PC-9 (cell line): ENCODE results near the gene GPD2. TPM values are rescaled to one million over a fixed set of nuclear protein-coding genes. Genes with fewer than 3 reads are reported as not detected.

Experiments
- BruUV-seq: library from RNA; stranded (reverse); fragments of 400-500 nt; replicated peaks from 2 replicates; lab custom pipeline; 2021; lab: Mats Ljungman, UMichigan
- CTCF ChIA-PET: fragments of 300-600 bp; sonication (Branson Sonifier 250); formaldehyde crosslinking; loops from one replicate; lab custom pipeline; 2022; ENCODE audit warnings: antibody characterized with exemption; lab: Charles Lee
- POLR2A ChIA-PET: fragments of 300-600 bp; sonication (Branson Sonifier 250); formaldehyde crosslinking; loops from one replicate; lab custom pipeline; 2022; ENCODE audit warnings: antibody characterized with exemption; ENCODE audit not compliant: unreplicated experiment; lab: Charles Lee
- DNase-seq, 2 experiments: peaks; one replicate each; pipeline versions ENCODE4 v3.0.0 to v3.0.0-alpha.2; 2015 to 2022; ENCODE audit warnings: mixed read lengths in 1 of 2
- H2AFZ ChIP-seq: fragments of 200-600 bp; sonication (generic); 2 replicates; pipeline ENCODE4 v1.8.1; 2017; ENCODE audit warnings: antibody characterized with exemption
- H3F3A ChIP-seq: fragments of 200-600 bp; sonication (generic); 2 replicates; pipeline ENCODE4 v1.8.1; 2017; ENCODE audit warnings: antibody characterized with exemption, mild to moderate bottlenecking, low read depth; ENCODE audit not compliant: insufficient read depth
- H3K27ac ChIP-seq: fragments of 200-600 bp; sonication (generic); 2 replicates; pipeline ENCODE4 v1.6.1; 2016; ENCODE audit warnings: mixed run types
- H3K27me3 ChIP-seq: fragments of 200-600 bp; sonication (generic); 2 replicates; pipeline ENCODE4 v1.6.1; 2016; ENCODE audit warnings: low read depth, mixed run types; ENCODE audit not compliant: insufficient read depth
- H3K36me3 ChIP-seq: fragments of 200-600 bp; sonication (generic); 2 replicates; pipeline ENCODE4 v1.6.1; 2016; ENCODE audit warnings: low read depth, mixed run types
- H3K4me1 ChIP-seq: fragments of 200-600 bp; sonication (generic); replicated peaks from 2 replicates; pipeline ENCODE4 v1.6.1; 2016; ENCODE audit warnings: mixed run types; ENCODE audit not compliant: insufficient read depth
- H3K4me2 ChIP-seq: fragments of 200-600 bp; sonication (generic); 2 replicates; pipeline ENCODE4 v1.6.1; 2017; ENCODE audit warnings: mixed run types
- H3K4me3 ChIP-seq: fragments of 200-600 bp; sonication (generic); 2 replicates; pipeline ENCODE4 v1.6.1; 2016; ENCODE audit warnings: mixed run types
- H3K79me2 ChIP-seq: fragments of 200-600 bp; sonication (generic); 2 replicates; pipeline ENCODE4 v1.6.1; 2017; ENCODE audit warnings: low read depth, mixed run types
- H3K9me2 ChIP-seq: fragments of 200-600 bp; sonication (generic); 2 replicates; pipeline ENCODE4 v1.8.1; 2017; ENCODE audit warnings: mild to moderate bottlenecking; ENCODE audit not compliant: insufficient read depth
- H3K9me3 ChIP-seq: fragments of 200-600 bp; sonication (generic); 2 replicates; pipeline ENCODE4 v1.8.1; 2016; ENCODE audit warnings: low read depth; ENCODE audit not compliant: insufficient read depth
- H4K20me1 ChIP-seq: fragments of 200-600 bp; sonication (generic); 2 replicates; pipeline ENCODE4 v1.8.1; 2017; ENCODE audit not compliant: insufficient read depth
- EZH2 ChIP-seq: fragments of 200-600 bp; sonication (generic); IDR thresholded peaks from 2 replicates; pipeline ENCODE4 v1.8.0; 2017; ENCODE audit warnings: antibody characterized with exemption, low read depth
- intact Hi-C: fragments of 100-400 bp; cut with micrococcal nuclease; formaldehyde crosslinking; loops from one replicate; pipeline ENCODE4 v1.10.0; 2022; ENCODE audit not compliant: unreplicated experiment
- total RNA-seq: library from RNA; stranded (reverse); gene quantifications from 2 replicates; pipeline ENCODE4 v1.2.3, GENCODE V29; 2021
- TF ChIP-seq, protein P1 (sequence below): fragments of 200-600 bp; sonication (generic); conservative IDR thresholded peaks from 2 replicates; pipeline ENCODE4 v1.6.1; 2017; ENCODE audit warnings: mixed run types, antibody characterized with exemption, mild to moderate bottlenecking, moderate library complexity

GPD2 gene
- total RNA-seq, 1 experiment from 2014 or later = 47.1 TPM

DNA sequence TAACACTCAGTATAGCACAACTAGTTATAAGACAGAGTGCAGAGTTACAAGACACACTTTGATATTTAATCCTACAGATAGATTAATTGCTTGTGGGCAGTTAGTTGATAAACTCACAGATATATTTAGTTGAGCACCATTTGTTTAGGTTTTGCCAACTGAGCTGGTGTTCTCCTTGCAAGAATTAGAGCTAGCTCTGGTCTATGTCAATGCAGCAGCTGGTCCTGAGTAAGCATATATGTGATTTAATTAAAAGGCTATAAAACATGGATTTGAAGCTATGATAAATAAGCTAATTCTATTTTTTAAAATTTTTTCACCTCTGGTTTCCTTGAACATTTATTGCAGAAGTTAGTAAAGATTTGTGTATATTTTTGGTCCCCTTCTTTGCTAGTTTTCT is 35.6 kb downstream of the GPD2 start:
- no TSS peak for BruUV-seq
- ChIA-PET CTCF (no interaction called here), POLR2A (no interaction called here)
- DNase-seq = no peak
- no peak for TF ChIP-seq EZH2
- TF ChIP-seq, protein P1, sequence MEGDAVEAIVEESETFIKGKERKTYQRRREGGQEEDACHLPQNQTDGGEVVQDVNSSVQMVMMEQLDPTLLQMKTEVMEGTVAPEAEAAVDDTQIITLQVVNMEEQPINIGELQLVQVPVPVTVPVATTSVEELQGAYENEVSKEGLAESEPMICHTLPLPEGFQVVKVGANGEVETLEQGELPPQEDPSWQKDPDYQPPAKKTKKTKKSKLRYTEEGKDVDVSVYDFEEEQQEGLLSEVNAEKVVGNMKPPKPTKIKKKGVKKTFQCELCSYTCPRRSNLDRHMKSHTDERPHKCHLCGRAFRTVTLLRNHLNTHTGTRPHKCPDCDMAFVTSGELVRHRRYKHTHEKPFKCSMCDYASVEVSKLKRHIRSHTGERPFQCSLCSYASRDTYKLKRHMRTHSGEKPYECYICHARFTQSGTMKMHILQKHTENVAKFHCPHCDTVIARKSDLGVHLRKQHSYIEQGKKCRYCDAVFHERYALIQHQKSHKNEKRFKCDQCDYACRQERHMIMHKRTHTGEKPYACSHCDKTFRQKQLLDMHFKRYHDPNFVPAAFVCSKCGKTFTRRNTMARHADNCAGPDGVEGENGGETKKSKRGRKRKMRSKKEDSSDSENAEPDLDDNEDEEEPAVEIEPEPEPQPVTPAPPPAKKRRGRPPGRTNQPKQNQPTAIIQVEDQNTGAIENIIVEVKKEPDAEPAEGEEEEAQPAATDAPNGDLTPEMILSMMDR = no peak
- Histone ChIP-seq H3K4me3 (no peak overlapping the region), H3K4me2 (no peak overlapping the region), H3K27ac (no peak overlapping the region), H4K20me1 (no peaks in the 10 kb centered on the region), H3F3A (no peaks in the 10 kb centered on the region), H3K27me3 (no peaks in the 10 kb centered on the region), H3K9me3 (no peaks in the 10 kb centered on the region), H2AFZ (no peak overlapping the region), H3K4me1 (no peaks in the 10 kb centered on the region), H3K79me2 (no peaks in the 10 kb centered on the region; the same call in 1 of the 2 replicates), H3K36me3 (no peaks in the 10 kb centered on the region), H3K9me2 (no peaks in the 10 kb centered on the region)
- intact Hi-C loops = no loop called here

DNA sequence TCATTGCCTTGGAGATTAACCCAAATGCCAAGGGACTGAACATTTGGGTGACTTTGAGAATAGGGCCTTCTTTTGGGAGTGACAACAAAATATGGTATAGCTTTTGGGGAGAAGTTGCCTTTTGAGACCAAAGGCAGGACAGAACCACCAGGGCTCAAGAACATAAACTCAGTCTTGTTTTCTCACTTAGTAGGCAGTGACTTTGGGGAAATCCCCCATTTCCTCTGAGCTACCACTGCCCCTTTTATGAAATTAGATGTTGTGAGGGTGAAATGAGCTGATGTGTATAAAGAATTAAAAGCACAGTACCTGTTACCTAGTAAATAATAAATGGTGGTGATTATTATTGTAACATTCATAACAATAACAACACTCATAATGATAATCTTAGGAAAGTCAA is 36.5 kb downstream of the GPD2 start:
- Histone ChIP-seq H3K9me3 (no peaks in the 10 kb centered on the region), H3K27me3 (no peaks in the 10 kb centered on the region), H3K4me2 (no peak overlapping the region), H3K4me3 (no peak overlapping the region), H3F3A (no peaks in the 10 kb centered on the region), H4K20me1 (no peaks in the 10 kb centered on the region), H3K27ac (no peak overlapping the region), H3K9me2 (no peaks in the 10 kb centered on the region), H3K79me2 (no peaks in the 10 kb centered on the region; the same call in 1 of the 2 replicates), H3K36me3 (0 out of 2 replicates have a peak, but pooled peaks cover 3% of the 10 kb centered on the region), H3K4me1 (no peaks in the 10 kb centered on the region), H2AFZ (no peak overlapping the region)
- ChIA-PET POLR2A (no interaction called here), CTCF (no interaction called here)
- no TSS peak for BruUV-seq
- intact Hi-C loops = no loop called here
- no peak for DNase-seq
- TF ChIP-seq, protein P1 = no peak
- no peak for TF ChIP-seq EZH2

- H3F3A ChIP-seq = no peaks in the 10 kb centered on the region
- no peak overlapping the region for H3K27ac ChIP-seq
- TF ChIP-seq, protein P1 = no peak
- TF ChIP-seq EZH2 = no peak
- BruUV-seq = no TSS peak
- no peak overlapping the region for H3K4me3 ChIP-seq
- no peaks in the 10 kb centered on the region for H4K20me1 ChIP-seq
- no peaks in the 10 kb centered on the region for H3K4me1 ChIP-seq
- no peaks in the 10 kb centered on the region for H3K9me2 ChIP-seq
- no peak overlapping the region for H3K4me2 ChIP-seq
- no peak for DNase-seq
- CTCF ChIA-PET = no interaction called here
- H3K27me3 ChIP-seq = no peaks in the 10 kb centered on the region
- POLR2A ChIA-PET = no interaction called here
- intact Hi-C loops = no loop called here
- H3K36me3 ChIP-seq = 0 out of 2 replicates have a peak, but pooled peaks cover 3% of the 10 kb centered on the region
- no peaks in the 10 kb centered on the region for H3K9me3 ChIP-seq
- no peak overlapping the region for H2AFZ ChIP-seq
- H3K79me2 ChIP-seq = no peaks in the 10 kb centered on the region; the same call in 1 of the 2 replicates
Observed at GRCh38 chr2:156473445-156473844, 37.3 kb downstream of the GPD2 start.
